Measurements from ENCODE around the gene SPATA19.

- TF ChIP-seq SUZ12 (IDR thresholded peaks at IDR 0.05) (no peak), ARNT (IDR thresholded peaks at IDR 0.05) (no peak), FOXM1 (IDR thresholded peaks at IDR 0.05; ENCODE audit: borderline replicate concordance) (no peak)
Measured at GRCh38 chr11:133801356-133801755, 44.0 kb downstream of the SPATA19 start.
